Measurements from ENCODE around the gene RIBC2.
A peak's percentile ranks its signal among the peaks of the same experiment; 100 is the strongest.

The RIBC2 gene

GRCh38 chr22:45413013-45413367, 503 bp upstream of the RIBC2 start:
- POLR2A ChIA-PET (ENCODE audit: low non-redundant PET), result no interaction called here

GRCh38 chr22:45418056-45418769, 4.7 kb downstream of the RIBC2 start:
- no peak overlapping the region for H3K27ac ChIP-seq
- POLR2A ChIA-PET (ENCODE audit: low non-redundant PET), result no interaction called here
- TF ChIP-seq CTCF (conservative IDR thresholded peaks at IDR 0.05; ENCODE audit: low read depth), result no peak
- DNase-seq (ENCODE audit: low spot score), result no peak
- CTCF ChIA-PET, result no interaction called here

More at GRCh38 chr22:45413013-45413367, 503 bp upstream of the RIBC2 start:
- no peak for DNase-seq (ENCODE audit: low spot score)
- CTCF ChIA-PET, result interaction anchor here (0.7 kb wide), 1 partner anchor 78 kb away, joined by 5 read pairs; no protein-coding TSS in a partner anchor
- TF ChIP-seq CTCF (conservative IDR thresholded peaks at IDR 0.05; ENCODE audit: low read depth), result no peak
- 0 out of 2 replicates have a peak overlapping the region, but pooled peaks have one; percentile 8 for H3K27ac ChIP-seq

GRCh38 chr22:45418770-45419138, 5.3 kb downstream of the RIBC2 start:
- TF ChIP-seq CTCF (conservative IDR thresholded peaks at IDR 0.05; ENCODE audit: low read depth), result no peak
- ChIA-PET CTCF (no interaction called here), POLR2A (ENCODE audit: low non-redundant PET) (no interaction called here)
- DNase-seq (ENCODE audit: low spot score), result no peak
- H3K27ac ChIP-seq, result no peak overlapping the region

- ChIA-PET POLR2A (ENCODE audit: low non-redundant PET) (no interaction called here), CTCF (no interaction called here)
- no peak overlapping the region for H3K27ac ChIP-seq
- no peak for DNase-seq (ENCODE audit: low spot score)
- TF ChIP-seq CTCF (conservative IDR thresholded peaks at IDR 0.05; ENCODE audit: low read depth), result no peak
Observed at GRCh38 chr22:45420011-45420410, 6.5 kb downstream of the RIBC2 start.

- CTCF ChIA-PET, result no interaction called here
- no peak overlapping the region for H3K27ac ChIP-seq
- no peak for DNase-seq (ENCODE audit: low spot score)
- POLR2A ChIA-PET (ENCODE audit: low non-redundant PET), result no interaction called here
- TF ChIP-seq CTCF (conservative IDR thresholded peaks at IDR 0.05; ENCODE audit: low read depth), result no peak
Observed at GRCh38 chr22:45420539-45420938, 7.0 kb downstream of the RIBC2 start.

- no peak for TF ChIP-seq CTCF (conservative IDR thresholded peaks at IDR 0.05; ENCODE audit: low read depth)
- no peak for DNase-seq (ENCODE audit: low spot score)
- ChIA-PET CTCF (no interaction called here), POLR2A (ENCODE audit: low non-redundant PET) (no interaction called here)
- no peak overlapping the region for H3K27ac ChIP-seq
Observed at GRCh38 chr22:45421349-45422055, 8.0 kb downstream of the RIBC2 start.
